ENCODE results near the gene BEST2.

Gene BEST2

DNA sequence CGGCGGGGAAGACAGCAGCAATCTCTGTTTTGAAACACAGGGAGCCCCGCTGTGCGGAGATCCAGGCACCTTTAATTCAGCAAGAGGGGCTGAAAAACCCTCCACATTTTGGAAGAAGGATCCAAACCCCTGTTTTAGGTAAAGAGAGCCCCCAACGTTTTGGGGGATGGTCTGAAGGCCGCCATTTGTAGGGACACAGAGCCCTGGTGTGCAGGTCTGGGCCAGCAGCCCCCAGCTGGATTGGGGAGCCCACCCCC lies 27.2 kb downstream of the BEST2 start:
- peak overlapping the region; percentile 91 for H3K4me2 ChIP-seq (ENCODE audit: low read length, poor library complexity, severe bottlenecking)
- H3K4me1 ChIP-seq (ENCODE audit: control insufficient read depth, insufficient read depth, low read depth, low read length), result peaks cover 38% of the 10 kb centered on the region
- H3K36me3 ChIP-seq (ENCODE audit: control insufficient read depth in 1 of 2, insufficient read depth in 2 of 2, low read depth in 1 of 2, low read length in 2 of 2), result peaks cover 4 to 5% of the 10 kb centered on the region in 2 experiments
- peak overlapping the region; percentile 97 for H4K91ac ChIP-seq (ENCODE audit: low read length)
- H3K9ac ChIP-seq (ENCODE audit: low read length), result peak overlapping the region; percentile 93
- H3K18ac ChIP-seq (ENCODE audit: low read depth in 1 of 2, low read length in 2 of 2), result peak overlapping the region; percentile 88 to 95
- H2BK15ac ChIP-seq (ENCODE audit: low read depth, poor library complexity, severe bottlenecking), result peak overlapping the region; percentile 75
- peaks cover 9% of the 10 kb centered on the region for H3K79me1 ChIP-seq (replicated peaks; ENCODE audit: low read length, poor library complexity, severe bottlenecking)
- H2AFZ ChIP-seq (ENCODE audit: low read depth, low read length), result no peak overlapping the region
- peak overlapping the region; percentile 78 for H2AK5ac ChIP-seq (ENCODE audit: low read length, severe bottlenecking)
- H3K4me3 ChIP-seq (ENCODE audit: insufficient read depth in 1 of 2, low read depth in 1 of 2, low read length in 2 of 2), result peak overlapping the region in 1 of 2 experiments; percentile 83
- no peaks in the 10 kb centered on the region for H3K27me3 ChIP-seq (ENCODE audit: control insufficient read depth in 1 of 2, insufficient read depth in 1 of 2, low read length in 2 of 2)
- H3K27ac ChIP-seq (ENCODE audit: low read length, poor library complexity, severe bottlenecking), result peak overlapping the region; percentile 91
- no peak for DNase-seq
- peak overlapping the region; percentile 87 for H2BK120ac ChIP-seq (ENCODE audit: low read depth, low read length)
- no peaks in the 10 kb centered on the region for H3K9me3 ChIP-seq (ENCODE audit: control insufficient read depth, low read length)
- peak overlapping the region; percentile 85 for H3K4ac ChIP-seq (ENCODE audit: low read depth in 1 of 2, low read length in 2 of 2)
- H3K23ac ChIP-seq (ENCODE audit: low read length in 2 of 2), result no peak overlapping the region
- peak overlapping the region; percentile 85 for H2BK5ac ChIP-seq (ENCODE audit: low read depth, low read length, poor library complexity, severe bottlenecking)
- peak overlapping the region; percentile 97 for H4K8ac ChIP-seq (ENCODE audit: low read length)
- H3K14ac ChIP-seq (ENCODE audit: low read length in 2 of 2), result no peak overlapping the region
- H2BK12ac ChIP-seq (ENCODE audit: low read length in 2 of 2), result peak overlapping the region; percentile 20 to 51
- 18% methylated on average over 6 of the region's 6 CpGs for WGBS

DNA sequence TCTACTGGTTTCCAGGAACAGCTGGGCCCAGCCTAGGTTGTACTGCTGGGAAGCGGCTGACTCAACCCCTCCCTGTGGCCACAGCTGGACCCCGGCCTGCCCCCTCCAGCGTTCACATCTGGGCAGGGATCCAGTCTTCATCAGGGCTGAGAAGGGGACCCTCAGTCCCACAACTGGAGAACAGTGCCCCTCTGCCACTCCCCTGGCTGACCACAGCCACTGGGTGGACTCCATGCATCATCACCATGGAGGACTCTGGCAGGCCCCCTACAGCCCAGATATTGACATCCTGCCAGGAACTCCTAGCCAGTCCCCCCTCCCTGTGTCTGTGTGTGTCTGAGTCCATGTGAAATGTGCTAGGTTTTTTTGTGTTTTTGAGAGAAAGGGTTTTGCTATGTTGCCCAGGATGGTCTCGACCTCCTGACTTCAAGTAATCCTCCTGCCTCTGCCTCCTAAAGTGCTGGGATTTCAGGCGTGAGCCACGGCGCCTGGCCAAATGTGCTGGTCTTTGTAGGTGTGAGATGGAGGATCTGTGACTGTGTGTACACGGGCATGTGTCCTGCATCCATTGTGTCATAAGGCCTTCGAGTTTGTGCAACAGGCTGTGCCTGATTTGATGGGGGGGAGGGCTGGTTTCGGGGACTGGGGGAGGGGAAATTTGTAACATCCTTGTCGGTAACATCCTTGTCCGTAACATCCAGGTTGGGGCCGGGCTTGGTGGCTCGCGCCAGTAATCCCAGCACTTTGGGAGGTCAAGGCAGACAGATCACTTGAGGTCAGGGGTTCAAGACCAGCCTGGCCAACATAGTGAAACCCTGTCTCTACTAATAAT lies 27.8 kb downstream of the BEST2 start:
- peaks cover 44% of the 10 kb centered on the region for H3K4me1 ChIP-seq (ENCODE audit: control insufficient read depth, insufficient read depth, low read depth, low read length)
- peak overlapping the region; percentile 97 for H4K8ac ChIP-seq (ENCODE audit: low read length)
- no peaks in the 10 kb centered on the region for H3K9me3 ChIP-seq (ENCODE audit: control insufficient read depth, low read length)
- peak overlapping the region; percentile 88 to 95 for H3K18ac ChIP-seq (ENCODE audit: low read depth in 1 of 2, low read length in 2 of 2)
- H2BK15ac ChIP-seq (ENCODE audit: low read depth, poor library complexity, severe bottlenecking), result peak overlapping the region; percentile 75
- peak overlapping the region; percentile 93 to 96 for H2BK12ac ChIP-seq (ENCODE audit: low read length in 2 of 2)
- DNase-seq, result peak; percentile 93
- peaks cover 9% of the 10 kb centered on the region for H3K79me1 ChIP-seq (replicated peaks; ENCODE audit: low read length, poor library complexity, severe bottlenecking)
- H2AFZ ChIP-seq (ENCODE audit: low read depth, low read length), result no peak overlapping the region
- H3K4me2 ChIP-seq (ENCODE audit: low read length, poor library complexity, severe bottlenecking), result peak overlapping the region; percentile 91
- peak overlapping the region in 1 of 2 experiments; percentile 83 for H3K4me3 ChIP-seq (ENCODE audit: insufficient read depth in 1 of 2, low read depth in 1 of 2, low read length in 2 of 2)
- peak overlapping the region; percentile 97 for H4K91ac ChIP-seq (ENCODE audit: low read length)
- H2BK120ac ChIP-seq (ENCODE audit: low read depth, low read length), result peak overlapping the region; percentile 87
- H3K23ac ChIP-seq (ENCODE audit: low read length in 2 of 2), result peak overlapping the region in 1 of 2 experiments; percentile 34
- peak overlapping the region; percentile 91 for H3K27ac ChIP-seq (ENCODE audit: low read length, poor library complexity, severe bottlenecking)
- no peaks in the 10 kb centered on the region for H3K27me3 ChIP-seq (ENCODE audit: control insufficient read depth in 1 of 2, insufficient read depth in 1 of 2, low read length in 2 of 2)
- peak overlapping the region; percentile 85 for H2BK5ac ChIP-seq (ENCODE audit: low read depth, low read length, poor library complexity, severe bottlenecking)
- 61% methylated on average over 11 of the region's 15 CpGs for WGBS
- peak overlapping the region in 1 of 2 experiments; percentile 53 for H3K14ac ChIP-seq (ENCODE audit: low read length in 2 of 2)
- H3K9ac ChIP-seq (ENCODE audit: low read length), result peak overlapping the region; percentile 93
- peak overlapping the region; percentile 78 for H2AK5ac ChIP-seq (ENCODE audit: low read length, severe bottlenecking)
- peak overlapping the region; percentile 85 for H3K4ac ChIP-seq (ENCODE audit: low read depth in 1 of 2, low read length in 2 of 2)
- peaks cover 2 to 4% of the 10 kb centered on the region in 2 experiments for H3K36me3 ChIP-seq (ENCODE audit: control insufficient read depth in 1 of 2, insufficient read depth in 2 of 2, low read depth in 1 of 2, low read length in 2 of 2)

DNA sequence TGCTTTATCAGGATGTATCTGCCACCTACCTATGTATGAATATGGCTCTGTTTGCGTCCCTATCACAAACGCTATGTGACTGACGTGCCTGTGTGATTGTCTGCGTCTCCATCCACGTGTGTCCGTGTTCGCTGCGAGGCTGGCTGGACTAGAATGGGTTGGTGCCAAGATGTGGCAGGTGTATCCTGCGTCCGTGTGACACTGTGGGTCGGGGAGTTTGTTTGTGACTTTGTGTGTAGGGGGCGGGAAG lies 30.5 kb downstream of the BEST2 start:
- H2AFZ ChIP-seq (ENCODE audit: low read depth, low read length), result no peak overlapping the region
- H3K23ac ChIP-seq (ENCODE audit: low read length in 2 of 2), result peak overlapping the region in 1 of 2 experiments; percentile 46
- H3K4me2 ChIP-seq (ENCODE audit: low read length, poor library complexity, severe bottlenecking), result peak overlapping the region; percentile 91
- no peaks in the 10 kb centered on the region for H3K36me3 ChIP-seq (ENCODE audit: control insufficient read depth in 1 of 2, insufficient read depth in 2 of 2, low read depth in 1 of 2, low read length in 2 of 2)
- peak overlapping the region; percentile 95 to 98 for H3K18ac ChIP-seq (ENCODE audit: low read depth in 1 of 2, low read length in 2 of 2)
- peak overlapping the region in 1 of 2 experiments; percentile 98 for H3K14ac ChIP-seq (ENCODE audit: low read length in 2 of 2)
- peak overlapping the region; percentile 98 for H4K8ac ChIP-seq (ENCODE audit: low read length)
- no peak overlapping the region for H2BK15ac ChIP-seq (ENCODE audit: low read depth, poor library complexity, severe bottlenecking)
- H3K27ac ChIP-seq (ENCODE audit: low read length, poor library complexity, severe bottlenecking), result peak overlapping the region; percentile 60
- peaks cover 1% of the 10 kb centered on the region for H3K79me1 ChIP-seq (replicated peaks; ENCODE audit: low read length, poor library complexity, severe bottlenecking)
- H2BK5ac ChIP-seq (ENCODE audit: low read depth, low read length, poor library complexity, severe bottlenecking), result peak overlapping the region; percentile 40
- H4K91ac ChIP-seq (ENCODE audit: low read length), result peak overlapping the region; percentile 99
- H3K9ac ChIP-seq (ENCODE audit: low read length), result peak overlapping the region; percentile 86
- 34% methylated on average over 11 of the region's 12 CpGs for WGBS
- no peak for DNase-seq
- H3K4me3 ChIP-seq (ENCODE audit: insufficient read depth in 1 of 2, low read depth in 1 of 2, low read length in 2 of 2), result peak overlapping the region; percentile 57 to 74
- peak overlapping the region; percentile 83 for H2BK120ac ChIP-seq (ENCODE audit: low read depth, low read length)
- peak overlapping the region; percentile 92 for H2AK5ac ChIP-seq (ENCODE audit: low read length, severe bottlenecking)
- peak overlapping the region; percentile 64 to 95 for H3K4ac ChIP-seq (ENCODE audit: low read depth in 1 of 2, low read length in 2 of 2)
- H3K4me1 ChIP-seq (ENCODE audit: control insufficient read depth, insufficient read depth, low read depth, low read length), result peaks cover 50% of the 10 kb centered on the region
- peak overlapping the region; percentile 99 for H2BK12ac ChIP-seq (ENCODE audit: low read length in 2 of 2)
- no peaks in the 10 kb centered on the region for H3K9me3 ChIP-seq (ENCODE audit: control insufficient read depth, low read length)
- no peaks in the 10 kb centered on the region for H3K27me3 ChIP-seq (ENCODE audit: control insufficient read depth in 1 of 2, insufficient read depth in 1 of 2, low read length in 2 of 2)

DNA sequence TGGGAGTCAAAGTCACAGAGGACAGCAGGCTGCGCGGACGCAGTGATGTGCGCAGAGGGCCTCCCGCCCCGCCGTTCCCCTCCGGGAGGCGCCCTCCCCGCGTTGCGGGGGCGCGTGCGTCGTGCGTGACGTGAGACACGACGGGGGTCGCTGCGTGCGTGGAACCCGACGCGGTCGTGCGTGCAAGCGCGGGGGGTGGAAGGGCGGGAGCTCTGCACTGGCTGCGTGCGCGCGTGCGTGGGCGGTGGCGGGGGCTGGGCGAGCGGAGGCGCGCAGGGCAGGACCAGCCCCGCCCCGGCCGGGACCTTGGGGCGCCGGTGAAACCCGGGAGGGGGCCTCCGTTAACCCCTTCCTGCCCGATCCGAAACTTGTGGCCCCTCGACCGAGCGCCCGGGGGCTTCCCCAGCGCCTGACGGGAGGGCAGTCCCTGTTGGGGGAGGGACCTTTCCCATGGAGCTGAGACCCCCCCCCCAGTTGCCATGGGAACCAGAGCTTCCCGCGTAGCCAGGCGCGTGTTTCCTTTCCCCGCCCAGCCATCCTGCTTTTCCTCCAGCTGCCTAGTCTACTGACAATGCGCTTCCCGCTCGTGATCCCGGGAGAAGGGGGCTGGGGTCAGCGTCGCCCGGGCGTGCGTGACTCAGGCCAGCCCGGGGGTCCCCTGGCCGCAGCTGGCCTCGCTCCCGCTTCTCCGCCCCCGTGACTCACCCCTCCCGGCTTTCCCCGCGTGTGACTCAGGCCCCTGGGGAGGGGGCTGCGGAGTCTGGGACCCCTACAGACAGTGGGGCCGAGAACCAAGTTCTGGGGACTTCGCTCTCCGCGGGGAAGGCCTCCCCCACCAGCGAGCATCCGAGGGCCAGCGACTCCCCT lies 31.1 kb downstream of the BEST2 start:
- Histone ChIP-seq H2BK15ac (ENCODE audit: low read depth, poor library complexity, severe bottlenecking) (peak overlapping the region; percentile 60), H3K14ac (ENCODE audit: low read length in 2 of 2) (peak overlapping the region in 1 of 2 experiments; percentile 98), H3K23ac (ENCODE audit: low read length in 2 of 2) (peak overlapping the region in 1 of 2 experiments; percentile 2), H3K4me2 (ENCODE audit: low read length, poor library complexity, severe bottlenecking) (peak overlapping the region; percentile 91), H3K79me1 (replicated peaks; ENCODE audit: low read length, poor library complexity, severe bottlenecking) (peaks cover 1% of the 10 kb centered on the region), H3K4ac (ENCODE audit: low read depth in 1 of 2, low read length in 2 of 2) (peak overlapping the region; percentile 89 to 95), H2AFZ (ENCODE audit: low read depth, low read length) (no peak overlapping the region), H3K27ac (ENCODE audit: low read length, poor library complexity, severe bottlenecking) (peak overlapping the region; percentile 60), H2AK5ac (ENCODE audit: low read length, severe bottlenecking) (peak overlapping the region; percentile 49), H4K91ac (ENCODE audit: low read length) (peak overlapping the region; percentile 99), H3K9ac (ENCODE audit: low read length) (peak overlapping the region; percentile 86), H3K4me1 (ENCODE audit: control insufficient read depth, insufficient read depth, low read depth, low read length) (peaks cover 47% of the 10 kb centered on the region), H2BK120ac (ENCODE audit: low read depth, low read length) (peak overlapping the region; percentile 83), H2BK12ac (ENCODE audit: low read length in 2 of 2) (peak overlapping the region; percentile 94 to 99), H3K27me3 (ENCODE audit: control insufficient read depth in 1 of 2, insufficient read depth in 1 of 2, low read length in 2 of 2) (no peaks in the 10 kb centered on the region), H3K36me3 (ENCODE audit: control insufficient read depth in 1 of 2, insufficient read depth in 2 of 2, low read depth in 1 of 2, low read length in 2 of 2) (no peaks in the 10 kb centered on the region), H3K18ac (ENCODE audit: low read depth in 1 of 2, low read length in 2 of 2) (peak overlapping the region; percentile 95 to 98), H2BK5ac (ENCODE audit: low read depth, low read length, poor library complexity, severe bottlenecking) (peak overlapping the region; percentile 40), H3K4me3 (ENCODE audit: insufficient read depth in 1 of 2, low read depth in 1 of 2, low read length in 2 of 2) (peak overlapping the region; percentile 57 to 74), H4K8ac (ENCODE audit: low read length) (peak overlapping the region; percentile 98), H3K9me3 (ENCODE audit: control insufficient read depth, low read length) (no peaks in the 10 kb centered on the region)
- under 1% methylated on average over 54 of the region's 88 CpGs for WGBS
- peak; percentile 96 for DNase-seq

Measured in mesenchymal stem cell (in vitro differentiated cells and primary cell).